HepG2 (cell line): ENCODE results near the gene ZNF446. TPM values are rescaled to one million over a fixed set of nuclear protein-coding genes. Genes with fewer than 3 reads are reported as not detected.

Experiments used
- ATF4 ChIP-seq, 2 experiments: fragments of 450-650 bp in 1 of 2; sonication (generic) in 1 of 2; formaldehyde crosslinking; IDR thresholded peaks; 2 replicates each; pipeline versions ENCODE4 v1.5.0 to v1.8.0; 2020 to 2022; ENCODE audit warnings: mild to moderate bottlenecking in 1 of 2, missing genetic modification reagents in 1 of 2
- ATF7-NPFF ChIP-seq: sonication (generic); formaldehyde crosslinking; IDR thresholded peaks from 2 replicates; pipeline ENCODE4 v1.8.1; 2023; ENCODE audit warnings: mild to moderate bottlenecking, low read depth, missing genetic modification reagents, moderate library complexity
- HOXA3 ChIP-seq: sonication (generic); formaldehyde crosslinking; IDR thresholded peaks from 2 replicates; pipeline ENCODE4 v1.5.0; 2020; ENCODE audit warnings: missing genetic modification reagents
- PAWR ChIP-seq: sonication (generic); formaldehyde crosslinking; IDR thresholded peaks from 2 replicates; pipeline ENCODE4 v1.4.0; 2020; ENCODE audit warnings: missing genetic modification reagents, mild to moderate bottlenecking, borderline replicate concordance
- STAG1 ChIP-seq: sonication (generic); formaldehyde crosslinking; IDR thresholded peaks from 2 replicates; pipeline ENCODE4 v1.4.0; 2020; ENCODE audit warnings: missing genetic modification reagents
- TCF7 ChIP-seq: sonication (generic); IDR thresholded peaks from 2 replicates; pipeline ENCODE4 v1.6.1; 2016; ENCODE audit warnings: antibody characterized with exemption, low read depth
- ZBTB40 ChIP-seq, 2 experiments: fragments of 450-650 bp in 1 of 2; sonication (generic) in 1 of 2; formaldehyde crosslinking in 1 of 2; IDR thresholded peaks; 2 replicates each; pipeline versions ENCODE4 v1.6.1 to v1.8.0; 2016 to 2022; ENCODE audit warnings: antibody characterized with exemption in 1 of 2, mild to moderate bottlenecking in 1 of 2, missing genetic modification reagents in 1 of 2
- ZNF124 ChIP-seq: sonication (generic); formaldehyde crosslinking; IDR thresholded peaks from 2 replicates; pipeline ENCODE4 v1.4.0; 2020; ENCODE audit warnings: missing genetic modification reagents
- ZNF142 ChIP-seq: sonication (generic); formaldehyde crosslinking; IDR thresholded peaks from 2 replicates; pipeline ENCODE4 v1.4.0; 2020; ENCODE audit warnings: missing genetic modification reagents
- ZNF224 ChIP-seq: sonication (generic); formaldehyde crosslinking; IDR thresholded peaks from 2 replicates; pipeline ENCODE4 v1.5.0; 2020; ENCODE audit warnings: mild to moderate bottlenecking, missing genetic modification reagents
- ZNF441 ChIP-seq: sonication (generic); formaldehyde crosslinking; IDR thresholded peaks from 2 replicates; pipeline ENCODE4 v1.7.0; 2021; ENCODE audit warnings: missing genetic modification reagents, borderline replicate concordance
- ZNF547 ChIP-seq: sonication (generic); formaldehyde crosslinking; IDR thresholded peaks from 2 replicates; pipeline ENCODE4 v1.5.1; 2020; ENCODE audit warnings: mild to moderate bottlenecking, missing genetic modification reagents
- polyA plus RNA-seq, 8 experiments: library from polyadenylated mRNA; depleted of rRNA in 3 of 8; stranded (reverse) in 7 of 8; unstranded in 1 of 8; fragments of >200 nt; fragmentation: Illumina TruSeq in 4 of 8; extraction: Trizol in 4 of 8; gene quantifications; 2 replicates each; pipeline versions ENCODE4 v1.2.1 to v1.2.3, GENCODE V29; 2011 to 2016; ENCODE audit warnings: low read depth in 4 of 8, missing spikeins in 1 of 8, mixed read lengths in 1 of 8; ENCODE audit not compliant: insufficient read depth in 1 of 8
- total RNA-seq, 5 experiments: library from RNA; depleted of rRNA; stranded (reverse); fragments of >200 nt; fragmentation: Illumina TruSeq; extraction: Trizol; gene quantifications; 2 replicates each; pipeline ENCODE4 v1.2.3, GENCODE V29; 2016; ENCODE audit warnings: low read depth in 1 of 5

ZNF446 gene
- total and polyA plus RNA-seq, 2 of the 13 experiments (the other 11 are each of a cell fraction or from before 2014, with no cell fraction given) = 3.0 to 3.6 TPM

GRCh38 chr19:58451358-58452101 lies 24.6 kb upstream of the ZNF446 start, which contains the start of gene ZNF324B (continued):
- TF ChIP-seq ATF4 (CRISPR knock-in tag; IDR thresholded peaks at IDR 0.05) (peak in 1 of 2 experiments; percentile 55; a peak in 1 of 4 replicates), ZNF124 (CRISPR knock-in tag) (no peak), ZNF547 (CRISPR knock-in tag) (peak; percentile 35; the same call in 1 of the 2 replicates), PAWR (CRISPR knock-in tag) (no peak), ZNF224 (CRISPR knock-in tag) (0 out of 2 replicates have a peak, but pooled peaks have one; percentile 20), ZNF142 (CRISPR knock-in tag) (no peak), ZBTB40 (IDR thresholded peaks at IDR 0.05) (0 out of 2 replicates have a peak, but pooled peaks have one; percentile 10), ZBTB40 (CRISPR knock-in tag; IDR thresholded peaks at IDR 0.05) (no peak), TCF7 (no peak), ATF7-NPFF (CRISPR knock-in tag) (0 out of 2 replicates have a peak, but pooled peaks have one; percentile 34), HOXA3 (CRISPR knock-in tag) (peak; percentile 66), ZNF441 (no peak; the same call in 1 of the 2 replicates), STAG1 (CRISPR knock-in tag) (no peak)
